Activated naive CD4-positive, alpha-beta T cell (primary cell): Measurements from ENCODE around the gene ERN2.
"Not testable (repeated sequence)": the region's sequence is repeated elsewhere in the genome, so short reads cannot be mapped to it uniquely, and the experiment has no call there.

ENCODE experiments used
- DNase-seq, 4 experiments: peaks; one replicate each; lab custom pipeline; 2025; lab: John Stamatoyannopoulos, UW

The ERN2 gene

DNA sequence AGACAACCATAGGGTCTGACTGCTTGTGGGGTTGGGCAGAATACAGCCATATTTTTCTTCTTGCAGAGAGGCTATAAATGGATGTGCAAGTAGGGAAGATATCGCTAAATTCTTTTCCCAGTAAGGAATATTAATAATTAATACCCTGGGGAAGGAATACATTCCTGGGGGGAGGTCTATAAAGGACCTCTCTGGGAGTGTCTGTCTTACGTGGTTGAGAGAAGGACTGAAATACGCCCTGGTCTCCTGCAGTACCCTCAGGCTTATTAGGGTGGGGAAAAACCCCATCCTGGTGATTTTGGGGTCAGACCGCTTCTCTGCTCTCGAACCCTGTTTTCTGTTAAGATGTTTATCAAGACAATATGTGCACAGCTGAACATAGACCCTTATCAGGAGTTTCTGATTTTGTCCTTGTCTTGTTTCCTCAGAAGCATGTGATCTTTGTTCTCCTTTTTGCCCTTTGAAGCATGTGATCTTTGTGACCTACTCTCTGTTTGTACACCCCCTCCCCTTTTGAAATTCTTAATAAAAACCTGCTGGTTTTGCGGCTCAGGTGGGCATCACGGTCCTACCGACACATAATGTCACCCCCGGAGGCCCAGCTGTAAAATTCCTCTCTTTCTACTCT is 9.7 kb upstream of the ERN2 start:
- not testable (repeated sequence) for DNase-seq

DNA sequence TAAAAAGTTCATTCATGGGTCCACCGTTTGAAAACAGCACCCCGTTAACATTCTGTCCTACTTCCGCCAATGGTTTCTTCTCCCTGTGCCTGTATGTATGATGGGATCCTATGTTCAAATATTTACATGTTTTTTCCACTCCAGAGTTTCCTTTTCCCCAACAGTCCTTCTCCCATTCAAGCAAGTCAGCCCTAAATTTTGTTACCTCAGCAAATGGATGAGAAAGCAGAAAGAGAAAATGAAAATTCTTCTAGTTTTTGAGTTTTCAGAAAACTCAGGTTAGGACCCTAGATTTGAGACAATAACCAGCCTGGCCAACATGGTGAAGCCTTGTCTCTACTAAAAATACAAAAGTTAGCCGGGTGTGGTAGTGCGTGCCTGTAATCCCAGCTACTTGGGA is 3.5 kb upstream of the ERN2 start:
- no peak for DNase-seq

DNA sequence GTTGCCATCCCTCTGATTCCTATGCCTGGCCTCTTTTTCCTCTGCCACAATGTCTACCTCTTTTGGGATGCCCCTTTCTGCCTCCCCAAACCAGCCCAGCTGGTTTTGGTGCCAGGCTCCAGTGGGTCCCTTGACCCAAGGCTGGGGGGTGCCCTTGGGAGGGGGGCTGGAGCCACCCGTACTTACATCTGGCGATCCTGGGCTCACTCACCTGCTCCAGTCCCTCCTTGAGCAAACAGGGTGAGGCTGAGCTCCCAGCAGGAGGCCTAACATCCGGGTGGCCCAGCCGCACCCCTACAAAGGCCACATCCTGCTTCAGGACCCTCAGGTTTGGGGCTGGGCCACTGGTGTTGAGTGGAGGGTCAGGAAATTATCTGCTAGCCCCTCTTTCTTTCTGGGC is 1.2 kb downstream of the ERN2 start:
- no peak for DNase-seq

DNA sequence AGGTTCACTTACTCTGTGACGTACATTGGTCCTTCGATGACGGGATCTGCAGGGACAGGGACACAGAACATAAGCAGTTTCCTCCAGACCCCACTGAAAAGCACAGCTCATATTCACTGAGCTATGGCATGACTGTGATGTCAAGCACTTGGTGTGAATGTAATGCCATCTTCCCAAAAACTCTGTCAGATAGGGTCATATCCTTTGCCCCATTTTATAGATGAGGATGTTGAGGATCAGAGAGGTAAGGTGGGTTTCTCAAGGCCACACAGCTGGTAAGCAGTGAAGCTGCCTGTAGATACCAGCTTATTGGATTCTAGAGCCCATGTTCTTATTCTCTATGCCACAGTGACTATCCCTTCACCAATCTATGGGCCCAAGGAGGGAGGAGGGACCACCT is 2.5 kb downstream of the ERN2 start:
- DNase-seq: no peak

DNA sequence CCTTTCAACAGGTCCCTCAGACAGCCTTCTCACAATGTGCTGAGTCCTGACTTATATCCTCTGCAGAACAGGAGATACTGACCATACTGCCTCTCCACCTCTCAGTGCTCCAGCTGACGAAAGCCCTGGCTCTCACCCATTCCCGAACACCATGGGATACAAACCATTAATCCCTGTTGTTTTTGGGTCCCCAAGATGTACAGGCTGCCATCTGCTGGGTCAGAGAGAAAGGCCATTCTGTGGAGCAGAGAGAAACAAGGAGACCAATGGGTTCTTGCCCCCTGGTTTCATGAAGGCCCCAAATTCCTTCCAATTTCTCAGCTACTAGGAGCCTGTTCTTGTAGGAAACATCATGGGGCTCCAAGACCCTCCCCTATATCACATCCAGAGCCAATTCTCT is 3.0 kb downstream of the ERN2 start:
- no peak for DNase-seq

DNA sequence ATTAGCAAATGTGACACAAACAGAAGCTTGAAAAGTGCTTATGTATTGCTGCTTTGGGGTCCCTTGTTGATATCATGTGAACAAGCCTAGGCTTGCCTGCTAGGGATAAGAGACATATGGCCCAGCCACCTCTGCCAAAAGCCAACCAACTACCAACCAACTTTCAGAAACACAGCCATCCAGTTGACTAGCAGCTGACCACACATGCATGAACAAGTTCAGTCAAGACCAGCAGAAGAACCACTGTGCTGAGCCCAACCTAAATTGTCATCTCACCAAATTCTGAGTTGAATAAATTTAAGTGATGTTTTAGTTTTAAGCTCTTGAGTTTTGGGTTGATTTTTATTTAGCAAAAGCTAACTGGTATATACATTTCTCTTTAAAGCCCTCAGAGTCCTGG is 3.5 kb downstream of the ERN2 start:
- DNase-seq: no peak

DNA sequence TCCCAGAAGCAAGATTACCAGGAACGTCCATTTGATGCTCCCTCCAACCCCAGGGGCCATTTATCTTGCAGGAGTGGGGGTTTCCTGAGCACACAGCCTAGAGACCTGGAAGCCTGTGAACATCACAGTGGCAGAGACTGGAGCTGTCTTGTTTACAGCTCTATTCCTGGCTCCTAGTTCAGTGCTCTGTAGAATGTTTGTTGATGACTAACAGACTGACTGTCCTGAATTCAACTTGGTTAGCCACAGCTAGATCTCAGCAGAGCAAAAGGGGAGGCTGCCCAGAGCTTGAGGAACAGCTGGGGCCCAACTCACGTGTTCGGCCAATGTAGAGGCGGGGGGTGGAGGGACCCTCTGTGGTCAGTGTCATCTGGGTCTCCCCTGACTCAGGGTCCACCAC is 6.6 kb downstream of the ERN2 start:
- DNase-seq: no peak

DNA sequence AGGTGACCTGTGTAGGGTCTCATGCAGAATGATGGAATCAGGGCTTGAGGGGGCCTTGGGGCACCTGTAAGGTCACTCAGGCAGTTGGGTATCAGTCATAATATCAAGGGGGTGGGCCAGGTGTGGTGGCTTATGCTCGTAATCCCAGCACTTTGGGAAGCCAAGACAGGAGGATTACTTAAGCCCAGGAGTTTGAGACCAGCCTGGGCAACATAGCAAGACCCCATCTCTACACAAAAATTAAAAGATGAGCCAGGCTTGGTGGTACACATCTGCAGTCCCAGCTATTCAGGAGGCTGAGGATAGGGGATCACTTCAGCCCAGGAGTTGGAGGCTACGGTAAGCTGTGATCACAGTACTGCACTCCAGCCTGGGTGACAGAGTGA is 7.5 kb downstream of the ERN2 start:
- no peak for DNase-seq

DNA sequence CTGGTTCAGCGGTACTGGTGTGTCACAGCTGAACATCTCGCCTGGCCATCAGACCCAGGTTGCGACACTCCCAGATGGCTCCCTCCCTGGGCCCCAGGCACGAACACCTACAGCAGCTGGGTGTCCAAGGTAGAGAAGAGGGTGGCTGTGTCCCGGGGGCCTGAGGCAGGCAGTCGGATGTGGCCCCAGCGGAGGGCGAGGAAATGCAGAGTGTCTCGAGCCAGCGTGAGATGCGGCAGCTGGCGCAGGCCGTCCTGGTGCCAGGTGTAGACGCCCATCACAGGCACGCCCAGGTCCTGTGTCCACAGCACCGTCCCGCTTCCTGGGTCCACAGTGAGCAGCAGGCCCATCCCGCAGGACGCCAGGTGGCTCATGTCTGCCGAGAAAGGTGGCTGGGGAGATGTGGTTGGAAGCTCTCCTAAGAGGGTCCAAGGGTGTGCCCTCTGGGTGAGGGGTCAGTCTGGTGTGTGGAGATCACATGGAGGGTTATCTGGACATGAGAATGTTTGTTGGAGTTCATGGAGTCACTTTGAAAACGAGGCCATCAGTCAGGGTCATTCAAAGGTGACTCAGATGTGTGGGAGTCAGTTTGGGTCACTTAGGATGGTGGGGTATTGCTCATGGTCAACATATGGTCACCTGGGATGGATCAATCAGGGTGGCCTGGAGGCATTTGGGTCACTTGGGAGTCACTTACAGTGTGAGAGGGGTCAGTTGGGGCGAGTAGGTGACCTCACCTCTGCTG is 8.1 kb downstream of the ERN2 start:
- no peak for DNase-seq

DNA sequence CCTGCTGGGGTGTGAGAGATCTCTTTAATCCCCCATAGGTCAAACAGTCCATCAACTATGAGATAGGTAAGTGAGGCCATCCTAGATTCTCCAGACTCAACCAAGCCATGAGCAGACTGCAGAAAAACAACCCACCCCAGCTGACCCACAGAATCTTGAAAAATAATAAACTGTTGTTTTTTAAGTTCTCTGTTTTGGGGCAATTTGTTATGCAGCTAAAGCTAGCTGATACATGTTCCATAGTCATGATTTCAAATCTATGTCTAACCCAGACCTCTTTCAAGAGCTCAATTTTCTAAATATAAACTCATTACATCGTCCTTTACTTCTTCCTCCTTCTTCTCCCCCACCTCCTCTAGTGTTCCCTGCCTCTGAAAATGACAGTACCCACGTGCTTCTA is 10.1 kb downstream of the ERN2 start:
- DNase-seq: no peak

DNA sequence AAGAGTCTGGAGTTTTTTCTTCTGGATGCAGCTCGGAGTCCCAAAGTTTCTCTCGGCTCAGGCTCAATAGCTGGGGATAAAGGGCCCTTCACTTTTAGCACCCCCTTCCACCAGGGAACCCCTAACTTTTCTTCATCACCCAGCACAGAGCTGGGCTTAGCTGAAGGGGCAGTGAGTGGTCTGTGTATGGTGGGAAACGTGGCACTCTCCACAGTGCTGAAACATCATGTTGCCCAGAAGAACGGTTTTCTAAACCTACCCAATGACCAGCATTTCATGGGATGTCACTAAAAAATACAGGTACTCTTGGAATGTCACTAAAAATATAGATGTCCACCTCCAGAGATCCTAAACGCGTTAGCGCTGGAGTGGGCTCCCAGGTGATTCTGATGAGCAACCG is 12.0 kb downstream of the ERN2 start:
- DNase-seq: no peak

DNA sequence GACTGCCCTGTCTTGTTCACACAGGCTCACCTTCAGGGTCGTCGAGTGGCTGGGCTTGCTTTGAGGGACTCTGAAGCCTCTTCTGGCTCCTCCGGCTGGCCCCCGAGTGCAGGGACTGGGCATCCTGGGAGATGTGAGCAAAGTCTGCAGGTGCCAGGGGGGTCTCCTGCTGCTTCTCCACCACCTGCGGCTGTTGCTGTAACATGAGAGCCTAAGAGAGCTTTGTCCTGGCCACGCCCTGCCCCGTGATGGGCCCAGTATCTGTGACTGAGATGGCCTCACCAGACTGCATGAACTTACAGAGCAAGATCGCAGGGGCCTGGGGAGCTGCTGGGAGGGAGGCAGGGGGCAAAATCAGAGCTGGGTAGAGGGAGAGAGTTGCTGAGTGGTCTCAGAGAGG is 12.5 kb downstream of the ERN2 start:
- DNase-seq: no peak

DNA sequence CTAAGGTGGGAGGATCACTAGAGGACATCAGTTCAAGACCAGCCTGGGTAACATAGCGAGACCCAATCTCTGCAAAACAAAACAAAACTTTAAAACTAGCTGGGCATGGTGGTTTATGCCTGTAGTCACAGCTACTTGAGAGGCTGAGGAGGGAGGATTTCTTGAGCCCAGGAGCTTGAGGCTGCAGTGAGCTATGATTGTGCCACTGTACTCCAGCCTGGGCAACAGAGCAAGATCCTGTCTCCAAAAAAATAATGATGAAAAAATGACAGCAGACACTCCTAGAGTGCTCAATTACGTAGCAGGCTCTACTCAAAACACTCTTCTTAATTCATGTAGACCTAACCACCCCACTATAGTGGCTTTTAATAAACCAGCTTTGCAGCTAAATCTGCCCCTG is 12.9 kb downstream of the ERN2 start:
- DNase-seq: no peak

DNA sequence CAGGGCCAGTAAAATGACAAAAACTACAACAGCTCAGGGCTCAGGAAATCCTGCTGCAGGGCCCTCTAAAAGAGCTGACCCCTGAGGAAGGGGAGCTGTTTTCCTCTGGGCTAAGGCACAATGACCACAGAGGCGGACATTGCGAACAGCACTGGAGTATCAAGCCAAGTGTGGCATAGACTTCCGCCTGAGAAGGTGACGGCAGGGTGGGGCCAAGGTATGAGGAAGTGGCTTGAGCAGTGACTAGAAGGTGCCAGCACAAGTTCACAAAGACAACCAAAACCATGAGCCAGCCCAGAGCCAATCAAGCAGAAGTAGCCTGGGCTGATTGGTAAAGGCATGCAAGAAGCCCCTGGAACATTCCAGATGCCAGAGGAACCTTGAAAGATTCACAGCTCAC is 13.9 kb downstream of the ERN2 start:
- no peak for DNase-seq

DNA sequence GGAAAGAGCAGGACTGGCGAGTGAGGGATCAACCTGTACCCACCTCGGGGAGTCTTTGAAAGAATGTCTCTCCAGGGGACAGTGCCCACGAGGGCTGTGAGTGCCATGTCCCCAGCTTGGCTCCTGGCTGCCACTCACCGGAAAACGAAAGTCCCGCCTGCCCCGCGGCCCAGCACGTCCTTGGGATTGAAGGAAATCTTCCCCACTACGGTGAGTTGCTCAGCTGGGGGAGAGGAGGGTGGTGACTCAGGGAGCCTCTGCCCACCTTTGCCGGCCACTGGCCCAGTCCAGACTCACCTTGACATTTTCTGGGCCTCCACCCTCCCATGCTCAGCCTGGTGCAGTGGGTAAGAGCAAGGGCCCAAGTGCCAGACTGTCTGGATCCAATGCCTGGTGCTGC is 17.3 kb downstream of the ERN2 start:
- DNase-seq: no peak

DNA sequence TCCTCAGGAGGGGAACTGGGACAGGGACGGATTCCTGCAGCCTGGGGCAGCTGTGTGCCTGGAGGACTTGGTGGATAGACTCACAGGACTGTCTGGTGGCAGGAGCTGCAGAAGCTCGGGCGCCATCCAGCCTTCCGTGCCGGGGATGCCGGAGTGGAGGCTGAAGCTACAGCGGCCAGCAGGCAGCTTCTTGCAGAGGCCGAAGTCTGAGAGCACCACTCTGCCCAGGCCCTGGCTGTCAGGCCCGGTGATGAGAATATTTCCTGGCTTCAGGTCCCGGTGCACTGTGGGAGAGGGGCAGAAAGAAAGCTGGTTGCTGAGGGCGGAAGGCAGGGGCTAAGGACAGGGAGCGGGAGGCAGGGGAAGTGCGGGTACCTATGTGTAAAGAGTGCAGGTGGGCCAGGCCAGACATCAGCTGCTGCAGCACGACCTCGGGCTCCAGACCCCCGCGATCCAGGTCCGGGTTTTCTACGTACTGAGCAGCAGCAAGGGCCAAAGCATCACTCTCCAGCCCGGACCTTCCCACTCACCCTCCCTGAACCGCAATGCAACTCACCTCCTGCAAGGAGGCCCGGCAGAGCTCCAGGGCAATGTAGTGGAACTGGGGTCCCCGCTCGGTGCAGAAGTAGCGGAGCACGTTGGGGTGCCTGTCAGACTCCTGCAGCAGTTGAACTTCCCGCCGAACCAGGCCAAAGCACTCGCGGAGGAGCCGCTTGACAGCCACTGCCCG is 18.2 kb downstream of the ERN2 start:
- DNase-seq: no peak

DNA sequence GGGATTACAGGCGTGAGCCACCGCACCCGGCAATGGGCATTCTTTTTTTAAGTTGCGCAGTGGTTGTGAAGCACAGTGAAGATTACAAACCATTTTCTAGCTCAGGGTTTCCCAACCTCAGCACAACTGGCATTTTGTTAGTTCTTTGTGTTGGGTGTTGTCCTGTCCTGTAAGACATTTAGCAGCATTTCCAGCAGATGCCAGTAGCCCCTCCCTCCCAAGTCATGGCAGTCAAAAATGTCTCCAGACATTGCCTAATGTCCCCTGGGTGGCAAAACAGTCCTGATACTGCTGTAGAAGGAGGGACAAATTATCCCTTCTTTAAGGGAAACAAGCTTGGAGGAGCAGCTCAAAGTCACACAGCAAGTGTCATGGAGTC is 18.8 kb downstream of the ERN2 start:
- no peak for DNase-seq

DNA sequence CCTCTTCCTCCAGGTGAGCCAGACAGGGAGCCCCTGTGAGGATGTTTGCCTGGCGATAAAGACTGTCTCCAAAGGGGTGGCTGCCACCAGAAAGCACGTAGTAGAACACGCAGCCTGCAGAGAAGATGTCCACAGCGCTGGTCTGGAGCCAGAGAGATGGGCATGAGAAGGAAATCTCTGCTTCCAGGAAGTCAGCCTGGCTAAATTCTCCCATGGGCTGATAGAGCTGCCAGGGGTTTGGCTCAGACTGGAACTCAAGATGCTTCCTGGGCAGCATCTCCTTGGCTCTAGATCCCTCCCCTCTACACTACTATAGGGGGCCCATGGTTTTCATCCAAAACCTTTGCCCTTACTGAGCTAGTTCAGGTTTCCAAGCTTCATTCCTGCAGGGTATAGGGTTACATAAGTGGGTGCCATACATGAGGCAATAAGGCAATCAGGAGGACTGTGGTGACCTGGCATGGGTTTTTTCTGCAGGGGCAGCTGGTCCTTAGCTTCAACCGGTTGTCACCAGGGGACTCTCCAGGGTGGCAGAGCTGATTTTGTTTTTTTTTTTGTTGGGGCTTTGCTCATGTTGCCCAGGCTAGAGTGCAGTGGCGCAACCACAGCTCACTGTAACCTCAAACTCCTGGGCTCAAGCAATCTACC is 20.7 kb downstream of the ERN2 start:
- DNase-seq: no peak

DNA sequence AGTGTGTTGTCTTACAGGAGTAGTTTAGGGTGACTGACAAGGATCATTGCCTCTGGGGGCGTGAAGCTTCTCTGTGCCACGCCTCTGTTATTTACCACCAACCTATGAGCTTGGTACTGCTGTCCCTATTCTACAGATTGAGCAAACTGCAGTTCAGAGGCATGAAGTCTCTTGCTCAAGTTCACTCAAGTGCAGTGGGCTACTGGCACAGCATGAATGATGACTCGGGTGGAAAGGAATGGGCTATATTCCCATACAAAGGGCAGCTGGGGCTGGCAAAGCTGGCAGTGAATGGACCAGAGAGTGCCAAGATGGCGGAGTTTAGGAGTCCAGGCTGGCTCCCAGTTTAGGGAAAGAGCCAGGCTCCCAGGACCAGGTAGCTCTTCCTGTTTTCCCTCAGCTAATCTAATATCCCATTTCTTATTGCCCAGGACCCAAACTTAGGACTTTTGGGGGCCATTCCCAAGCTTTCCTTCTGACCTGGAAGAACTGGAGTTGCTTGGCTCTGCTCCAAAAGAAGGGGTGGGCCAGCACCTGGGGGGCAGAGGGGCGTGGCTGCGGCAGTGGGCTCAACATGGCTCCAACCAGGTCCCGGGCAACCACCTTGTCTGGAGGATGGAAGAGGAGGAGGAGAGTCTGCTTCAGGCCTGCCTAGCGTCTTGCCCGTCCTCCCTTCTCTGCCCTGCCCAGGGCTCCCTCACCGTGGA is 21.4 kb downstream of the ERN2 start:
- DNase-seq: no peak

DNA sequence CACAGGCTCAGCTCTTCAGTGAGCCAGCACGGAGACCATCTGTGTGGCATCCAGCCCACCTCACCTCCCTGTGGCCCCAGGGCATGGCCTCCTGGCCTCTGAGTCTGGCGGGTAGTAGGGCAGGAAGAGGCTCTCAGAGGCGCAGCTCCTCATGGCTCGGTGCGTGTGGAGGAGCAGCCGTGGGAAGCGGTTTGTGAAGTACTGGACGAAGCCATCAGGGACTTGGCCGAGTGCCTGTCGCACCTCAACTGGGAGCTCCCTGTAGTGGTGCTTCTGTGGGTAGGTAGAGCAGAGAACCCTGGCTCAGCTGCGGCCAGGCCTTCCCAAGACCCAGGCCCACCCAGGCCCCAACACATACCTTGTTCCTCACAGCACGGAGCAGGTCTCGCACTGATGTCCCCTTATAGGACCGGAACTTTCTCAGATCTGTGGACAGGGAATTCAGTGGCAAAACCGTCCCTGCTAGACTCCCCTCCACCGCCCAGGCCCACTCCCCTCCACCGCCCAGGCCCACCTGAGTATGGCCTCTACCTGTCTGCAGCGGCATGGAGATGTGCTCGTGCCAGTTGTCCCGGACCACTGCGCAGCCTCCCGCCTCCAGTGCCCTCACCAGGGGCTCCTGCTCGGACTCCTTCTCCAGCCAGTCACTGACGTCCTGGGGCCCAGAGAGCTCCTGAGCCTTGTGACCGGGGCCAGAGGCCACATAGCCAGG is 22.1 kb downstream of the ERN2 start:
- no peak for DNase-seq

DNA sequence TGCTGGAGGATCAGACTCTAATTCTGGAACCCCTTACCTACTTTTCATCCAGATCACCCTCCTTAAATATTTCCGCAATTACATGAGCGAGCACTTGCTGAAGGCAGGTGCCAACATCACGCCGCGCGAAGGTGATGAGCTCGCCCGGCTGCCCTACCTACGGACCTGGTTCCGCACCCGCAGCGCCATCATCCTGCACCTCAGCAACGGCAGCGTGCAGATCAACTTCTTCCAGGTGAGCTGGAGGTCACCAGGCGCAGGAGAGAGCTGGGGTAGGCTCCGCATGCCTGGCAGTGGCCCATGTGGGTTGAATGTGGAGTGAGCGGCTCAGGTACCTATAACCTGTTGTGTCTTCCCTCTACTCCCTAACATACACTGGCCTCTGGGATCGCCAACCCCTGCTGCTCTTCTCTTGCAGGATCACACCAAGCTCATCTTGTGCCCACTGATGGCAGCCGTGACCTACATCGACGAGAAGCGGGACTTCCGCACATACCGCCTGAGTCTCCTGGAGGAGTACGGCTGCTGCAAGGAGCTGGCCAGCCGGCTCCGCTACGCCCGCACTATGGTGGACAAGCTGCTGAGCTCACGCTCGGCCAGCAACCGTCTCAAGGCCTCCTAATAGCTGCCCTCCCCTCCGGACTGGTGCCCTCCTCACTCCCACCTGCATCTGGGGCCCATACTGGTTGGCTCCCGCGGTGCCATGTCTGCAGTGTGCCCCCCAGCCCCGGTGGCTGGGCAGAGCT is 23.4 kb downstream of the ERN2 start:
- DNase-seq: no peak
